ENCODE data around the gene NSUN6. TPM values are rescaled to one million over a fixed set of nuclear protein-coding genes. Genes with fewer than 3 reads are reported as not detected.

NSUN6 gene
- 3.0 to 4.8 TPM (median 4.0 TPM) in 5 replicates for total RNA-seq (2022; extraction: Qiagen RNA extraction)

GRCh38 chr10:18651324-18652007 lies at the start of gene NSUN6:
Gene NSUN6 (minus strand): TSS chr10:18651587. CDS start chr10:18651203, 384 bp downstream.

GRCh38 chr10:18659125-18659818 lies 7.9 kb upstream of the NSUN6 start, which contains the start of gene ARL5B:
Gene ARL5B (plus strand): TSS chr10:18659431. CDS start chr10:18659638, 207 bp downstream.

Other genes with a start within 250 kb of the NSUN6 start
- 5.7 to 9.2 TPM (median 7.3 TPM) in 5 replicates for gene ARL5B, start 7.8 kb upstream of the NSUN6 start, total RNA-seq (2022; extraction: Qiagen RNA extraction)